PC-9 (cell line): Measurements from ENCODE around the gene GDF2.

Experiments
- CTCF ChIP-seq: fragments of 200-600 bp; sonication (generic); conservative IDR thresholded peaks from 2 replicates; pipeline ENCODE4 v1.6.1; 2017; ENCODE audit warnings: mixed run types, antibody characterized with exemption, mild to moderate bottlenecking, moderate library complexity
- EZH2 ChIP-seq: fragments of 200-600 bp; sonication (generic); IDR thresholded peaks from 2 replicates; pipeline ENCODE4 v1.8.0; 2017; ENCODE audit warnings: antibody characterized with exemption, low read depth

DNA sequence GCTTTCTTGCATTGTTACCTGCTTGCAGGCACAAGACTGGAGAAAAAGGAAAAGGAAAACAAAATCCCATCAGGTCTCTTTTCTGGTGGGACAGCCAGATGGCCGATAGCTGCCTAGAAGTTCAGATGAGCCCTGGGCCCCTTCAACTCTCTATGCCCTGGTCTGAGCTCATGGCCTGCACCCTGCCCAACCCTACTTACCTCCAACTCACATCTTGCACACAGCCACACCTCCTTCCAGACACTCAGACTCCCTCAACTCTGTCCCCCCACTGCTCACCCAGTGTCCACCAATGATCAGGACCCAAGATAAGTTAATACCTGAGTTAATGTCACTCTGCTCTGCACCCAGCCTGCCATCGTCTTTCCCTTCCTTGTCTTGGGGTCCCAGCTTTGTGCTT is 36.8 kb downstream of the GDF2 start:
- TF ChIP-seq CTCF: no peak
- TF ChIP-seq EZH2: no peak
